Lower lobe of right lung (tissue), 2 donors: ENCODE measurements around the gene NDUFA3. TPM values are rescaled to one million over a fixed set of nuclear protein-coding genes. Genes with fewer than 3 reads are reported as not detected.
A peak's percentile ranks its signal among the peaks of the same experiment; 100 is the strongest.

Experiments used
- ATAC-seq, 2 donors: fragments of 200-7000 bp; cut with Tn5 transposase; one replicate each; pipeline ENCODE4 v1.9.1; 2020 to 2022; ENCODE audit warnings: mild to moderate bottlenecking in 2 of 2, moderate library complexity in 2 of 2
- DNase-seq: peaks from one replicate; pipeline ENCODE4 v3.0.0-alpha.2; 2020
- H3K27ac ChIP-seq: fragments of 200-600 bp; one replicate; pipeline ENCODE4 v1.8.0; 2022
- H3K27me3 ChIP-seq: fragments of 200-600 bp; one replicate; pipeline ENCODE4 v1.8.0; 2022; ENCODE audit warnings: low read depth
- H3K36me3 ChIP-seq: fragments of 200-600 bp; one replicate; pipeline ENCODE4 v1.8.0; 2022; ENCODE audit warnings: mild to moderate bottlenecking
- H3K4me1 ChIP-seq: fragments of 200-600 bp; one replicate; pipeline ENCODE4 v1.8.0; 2022
- H3K4me3 ChIP-seq: fragments of 200-600 bp; one replicate; pipeline ENCODE4 v1.8.0; 2022; ENCODE audit warnings: mild to moderate bottlenecking
- H3K9me3 ChIP-seq: fragments of 200-600 bp; one replicate; pipeline ENCODE4 v1.8.0; 2022
- CTCF ChIP-seq: fragments of 200-600 bp; IDR thresholded peaks from one replicate; pipeline ENCODE4 v1.8.0; 2022; ENCODE audit warnings: antibody characterized with exemption, mild to moderate bottlenecking
- intact Hi-C: fragments of 100-400 bp; cut with DNase I; formaldehyde crosslinking; loops from one replicate; pipeline ENCODE4 v1.11.0; 2022
- total RNA-seq: library from RNA; stranded (reverse); fragmentation: NEBNext Ultra II Directional; extraction: Animal tissue kit (Norgen Biotek cat#: 25700); gene quantifications from one replicate; pipeline ENCODE4 v1.2.1, GENCODE V29; 2021
- donor health status: DM: no; HTN: yes; CAD: no; lungs with severe emphysema.

The NDUFA3 gene
- total RNA-seq, 1 donor from 2014 or later, result 119 TPM

- no peak for DNase-seq
- peaks cover 65% of the 10 kb centered on the region for H3K36me3 ChIP-seq
- TF ChIP-seq CTCF, result no peak
Measured at GRCh38 chr19:54109651-54110050, 7.0 kb downstream of the NDUFA3 start.

GRCh38 chr19:54114340-54115108 is 11.9 kb downstream of the NDUFA3 start:
- ATAC-seq (peak; percentile 54 to 57), DNase-seq (peak; percentile 66)
- H3K27ac ChIP-seq, result peak overlapping the region; percentile 90
- H3K36me3 ChIP-seq, result peaks cover 36% of the 10 kb centered on the region
- TF ChIP-seq CTCF, result no peak
- intact Hi-C loops, result no loop called here
- H3K9me3 ChIP-seq, result no peaks in the 10 kb centered on the region
- peaks cover 27% of the 10 kb centered on the region for H3K4me1 ChIP-seq
- H3K27me3 ChIP-seq, result no peaks in the 10 kb centered on the region
- H3K4me3 ChIP-seq, result peak overlapping the region; percentile 77

More at GRCh38 chr19:54109651-54110050, 7.0 kb downstream of the NDUFA3 start:
- no peak overlapping the region for H3K4me3 ChIP-seq
- H3K27ac ChIP-seq, result no peak overlapping the region
- intact Hi-C loops, result no loop called here
- H3K4me1 ChIP-seq, result peaks cover 12% of the 10 kb centered on the region
- no peaks in the 10 kb centered on the region for H3K27me3 ChIP-seq
- H3K9me3 ChIP-seq, result no peaks in the 10 kb centered on the region
- no peak for ATAC-seq

- peaks cover 36% of the 10 kb centered on the region for H3K36me3 ChIP-seq
- H3K9me3 ChIP-seq, result no peaks in the 10 kb centered on the region
- ATAC-seq, result peak; percentile 96 to 98
- peaks cover 27% of the 10 kb centered on the region for H3K4me1 ChIP-seq
- DNase-seq, result peak; percentile 98
- peak within 1 kb of the TSS; percentile 90 for H3K27ac ChIP-seq
- TF ChIP-seq CTCF, result no peak
- H3K27me3 ChIP-seq, result no peaks in the 10 kb centered on the region
- intact Hi-C loops, result no loop called here
- peak within 1 kb of the TSS; percentile 77 for H3K4me3 ChIP-seq
Measured at GRCh38 chr19:54115109-54116063, 12.7 kb downstream of the NDUFA3 start, which contains the start of the genes PRPF31 and TFPT. TSS of gene PRPF31 (plus strand) at chr19:54115754. CDS start at chr19:54118279, 2,525 bp downstream. TSS of gene TFPT (minus strand) at chr19:54115657. CDS start at chr19:54115269, 388 bp downstream.

GRCh38 chr19:54121259-54121658 is 18.6 kb downstream of the NDUFA3 start:
- DNase-seq (no peak), ATAC-seq (no peak)
- H3K36me3 ChIP-seq, result peaks cover 82% of the 10 kb centered on the region
- H3K27ac ChIP-seq, result no peak overlapping the region
- peaks cover 9% of the 10 kb centered on the region for H3K4me1 ChIP-seq
- no peaks in the 10 kb centered on the region for H3K27me3 ChIP-seq
- intact Hi-C loops, result no loop called here
- no peaks in the 10 kb centered on the region for H3K9me3 ChIP-seq
- H3K4me3 ChIP-seq, result no peak overlapping the region
- no peak for TF ChIP-seq CTCF

- no peaks in the 10 kb centered on the region for H3K4me1 ChIP-seq
- H3K27me3 ChIP-seq, result no peaks in the 10 kb centered on the region
- no peak for ATAC-seq
- no peak for TF ChIP-seq CTCF
- DNase-seq, result no peak
- H3K36me3 ChIP-seq, result peaks cover 99% of the 10 kb centered on the region
- H3K4me3 ChIP-seq, result no peak overlapping the region
- intact Hi-C loops, result no loop called here
- H3K9me3 ChIP-seq, result no peaks in the 10 kb centered on the region
- H3K27ac ChIP-seq, result no peak overlapping the region
Measured at GRCh38 chr19:54123682-54124081, 21.0 kb downstream of the NDUFA3 start.
